Spleen (tissue), 7 donors: ENCODE data around the gene ERCC1.

Experiments used
- POLR2A ChIP-seq, 3 donors: fragments of 450-650 bp; IDR thresholded peaks; one replicate each; pipeline ENCODE4 v1.5.1; 2017; ENCODE audit warnings: antibody characterized with exemption in 3 of 3, mild to moderate bottlenecking in 1 of 3
- POLR2AphosphoS5 ChIP-seq, 3 donors: sonication (generic); formaldehyde crosslinking; IDR thresholded peaks; one replicate each; pipeline ENCODE4 v1.5.1; 2017; ENCODE audit warnings: antibody characterized with exemption in 3 of 3
- TF ChIP-seq, protein P1 (sequence below), 11 experiments: fragments of 200-600 bp in 7 of 11; fragments of 450-650 bp in 4 of 11; sonication (generic) in 4 of 11; IDR thresholded peaks in 8 of 11; conservative IDR thresholded peaks in 3 of 11; 1 replicate in 7 of 11; 2 replicates in 4 of 11; pipeline versions ENCODE4 v1.4.0 to v1.8.0; 2016 to 2021; ENCODE audit warnings: antibody characterized with exemption in 11 of 11, inconsistent platforms in 4 of 11, mild to moderate bottlenecking in 1 of 11
- donor health status: DM: no; HTN: no; CAD: no; lungs with moderate emphysema.
- donor health status: DM: no; HTN: no; CAD: no.
- donor health status: DM: no; HTN: no; CAD: no.

GRCh38 chr19:45470762-45471081, 47.0 kb upstream of the ERCC1 start:
- TF ChIP-seq, protein P1, sequence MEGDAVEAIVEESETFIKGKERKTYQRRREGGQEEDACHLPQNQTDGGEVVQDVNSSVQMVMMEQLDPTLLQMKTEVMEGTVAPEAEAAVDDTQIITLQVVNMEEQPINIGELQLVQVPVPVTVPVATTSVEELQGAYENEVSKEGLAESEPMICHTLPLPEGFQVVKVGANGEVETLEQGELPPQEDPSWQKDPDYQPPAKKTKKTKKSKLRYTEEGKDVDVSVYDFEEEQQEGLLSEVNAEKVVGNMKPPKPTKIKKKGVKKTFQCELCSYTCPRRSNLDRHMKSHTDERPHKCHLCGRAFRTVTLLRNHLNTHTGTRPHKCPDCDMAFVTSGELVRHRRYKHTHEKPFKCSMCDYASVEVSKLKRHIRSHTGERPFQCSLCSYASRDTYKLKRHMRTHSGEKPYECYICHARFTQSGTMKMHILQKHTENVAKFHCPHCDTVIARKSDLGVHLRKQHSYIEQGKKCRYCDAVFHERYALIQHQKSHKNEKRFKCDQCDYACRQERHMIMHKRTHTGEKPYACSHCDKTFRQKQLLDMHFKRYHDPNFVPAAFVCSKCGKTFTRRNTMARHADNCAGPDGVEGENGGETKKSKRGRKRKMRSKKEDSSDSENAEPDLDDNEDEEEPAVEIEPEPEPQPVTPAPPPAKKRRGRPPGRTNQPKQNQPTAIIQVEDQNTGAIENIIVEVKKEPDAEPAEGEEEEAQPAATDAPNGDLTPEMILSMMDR (IDR thresholded peaks at IDR 0.05 in 8 of 11, conservative IDR thresholded peaks at IDR 0.05 in 3 of 11): no peak
- TF ChIP-seq POLR2A (IDR thresholded peaks at IDR 0.05): no peak
- TF ChIP-seq POLR2AphosphoS5 (IDR thresholded peaks at IDR 0.05): no peak
